ENCODE data around the gene TMEM80. TPM values are rescaled to one million over a fixed set of nuclear protein-coding genes. Genes with fewer than 3 reads are reported as not detected.

Gene TMEM80
- total and polyA plus RNA-seq, 10 donors = 18.7 to 37.6 (median 28.5) TPM

DNA sequence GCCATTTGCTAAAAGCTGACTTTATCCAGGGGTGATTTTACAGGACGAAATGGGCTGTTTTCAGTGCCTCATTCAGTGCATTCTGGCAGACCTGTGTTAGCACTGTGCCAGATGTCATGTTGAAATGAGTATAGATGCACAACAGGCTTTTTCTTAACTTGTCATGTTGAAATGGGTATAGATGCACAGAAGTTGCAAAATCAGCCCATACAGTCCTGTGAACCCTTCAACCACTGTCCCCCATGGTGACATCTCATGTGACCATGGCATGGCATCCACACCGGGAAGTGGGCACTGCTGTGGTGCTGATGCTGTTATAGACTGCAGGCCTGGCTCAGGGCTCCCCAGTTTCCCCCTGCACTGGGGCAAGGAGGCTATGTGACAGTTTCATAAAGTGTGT is 54.1 kb downstream of the TMEM80 start:
- H3K27me3 ChIP-seq (replicated peaks in 1 of 7) = no peaks in the 10 kb centered on the region
- WGBS, 5 donors = 10 to 77% (median 56%) methylated on average over 1 to 2 of the region's 2 CpGs
- H3K9me3 ChIP-seq = no peaks in the 10 kb centered on the region
- H3K27ac ChIP-seq = peak overlapping the region in 6 of 8 donors; percentile 86 to 99 (median 92)
- intact Hi-C loops (cut with DNase I; ENCODE audit: low total_unique reads) = no loop called here
- H3K4me1 ChIP-seq = peaks cover 21 to 91% (median 49%) of the 10 kb centered on the region in 6 donors
- H3K36me3 ChIP-seq = peaks cover 0 to 44% (median 7%) of the 10 kb centered on the region in 6 donors
- TF ChIP-seq POLR2AphosphoS5 (IDR thresholded peaks at IDR 0.05) (peak in 1 of 3 donors; percentile 29), POLR2A (IDR thresholded peaks at IDR 0.05) (no peak)
- TF ChIP-seq, protein P1, sequence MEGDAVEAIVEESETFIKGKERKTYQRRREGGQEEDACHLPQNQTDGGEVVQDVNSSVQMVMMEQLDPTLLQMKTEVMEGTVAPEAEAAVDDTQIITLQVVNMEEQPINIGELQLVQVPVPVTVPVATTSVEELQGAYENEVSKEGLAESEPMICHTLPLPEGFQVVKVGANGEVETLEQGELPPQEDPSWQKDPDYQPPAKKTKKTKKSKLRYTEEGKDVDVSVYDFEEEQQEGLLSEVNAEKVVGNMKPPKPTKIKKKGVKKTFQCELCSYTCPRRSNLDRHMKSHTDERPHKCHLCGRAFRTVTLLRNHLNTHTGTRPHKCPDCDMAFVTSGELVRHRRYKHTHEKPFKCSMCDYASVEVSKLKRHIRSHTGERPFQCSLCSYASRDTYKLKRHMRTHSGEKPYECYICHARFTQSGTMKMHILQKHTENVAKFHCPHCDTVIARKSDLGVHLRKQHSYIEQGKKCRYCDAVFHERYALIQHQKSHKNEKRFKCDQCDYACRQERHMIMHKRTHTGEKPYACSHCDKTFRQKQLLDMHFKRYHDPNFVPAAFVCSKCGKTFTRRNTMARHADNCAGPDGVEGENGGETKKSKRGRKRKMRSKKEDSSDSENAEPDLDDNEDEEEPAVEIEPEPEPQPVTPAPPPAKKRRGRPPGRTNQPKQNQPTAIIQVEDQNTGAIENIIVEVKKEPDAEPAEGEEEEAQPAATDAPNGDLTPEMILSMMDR (IDR thresholded peaks at IDR 0.05 in 8 of 11, conservative IDR thresholded peaks at IDR 0.05 in 3 of 11) = no peak
- H3K4me3 ChIP-seq = peak overlapping the region in 3 of 8 donors; percentile 96 to 97 (median 96)
- DNase-seq = no peak

Other genes with a start within 250 kb of the TMEM80 start
- 10 to 100 TPM; 24.6 to 40.7 (median 29.4) TPM for gene PTDSS2, start 245.5 kb upstream of the TMEM80 start, total RNA-seq
- gene PTDSS2, start 245.5 kb upstream of the TMEM80 start, polyA plus RNA-seq = 10 to 100 TPM; 11.0 to 26.6 (median 14.9) TPM
- 100 to 1,000 TPM; 133 to 159 (median 147) TPM for gene RNH1, start 188.6 kb upstream of the TMEM80 start, total RNA-seq
- gene RNH1, start 188.6 kb upstream of the TMEM80 start, polyA plus RNA-seq = 100 to 1,000 TPM in 1 of 3 donors, 10 to 100 TPM in 2; 72.8 to 143 (median 83.8) TPM
- gene HRAS, start 160.2 kb upstream of the TMEM80 start, total RNA-seq = 10 to 100 TPM; 16.6 to 33.6 (median 30.3) TPM
- 10 to 100 TPM; 70.0 to 90.9 (median 90.7) TPM for gene HRAS, start 160.2 kb upstream of the TMEM80 start, polyA plus RNA-seq
- 1 to 10 TPM; 1.0 to 3.3 (median 2.2) TPM for gene LRRC56, start 158.3 kb upstream of the TMEM80 start, total RNA-seq
- gene LRRC56, start 158.3 kb upstream of the TMEM80 start, polyA plus RNA-seq = 1 to 10 TPM; 2.2 to 4.6 (median 4.1) TPM
- gene LMNTD2, start 135.1 kb upstream of the TMEM80 start, total RNA-seq = 10 to 100 TPM in 1 of 7 donors, 1 to 10 TPM in 6; 3.9 to 10.1 (median 6.3) TPM
- gene LMNTD2, start 135.1 kb upstream of the TMEM80 start, polyA plus RNA-seq = 1 to 10 TPM; 5.0 to 8.3 (median 5.1) TPM
- gene RASSF7, start 134.8 kb upstream of the TMEM80 start, total RNA-seq = 10 to 100 TPM in 6 of 7 donors, 1 to 10 TPM in 1; 8.3 to 39.6 (median 20.4) TPM
- gene RASSF7, start 134.8 kb upstream of the TMEM80 start, polyA plus RNA-seq = 10 to 100 TPM; 29.7 to 34.5 (median 30.7) TPM
- 10 to 100 TPM; 24.2 to 41.5 (median 33.2) TPM for gene PHRF1, start 119.3 kb upstream of the TMEM80 start, total RNA-seq
- 10 to 100 TPM in 1 of 3 donors, 1 to 10 TPM in 2; 7.3 to 27.6 (median 8.4) TPM for gene PHRF1, start 119.3 kb upstream of the TMEM80 start, polyA plus RNA-seq
- 10 to 100 TPM; 53.0 to 88.8 (median 85.3) TPM for gene IRF7, start 79.9 kb upstream of the TMEM80 start, total RNA-seq
- gene IRF7, start 79.9 kb upstream of the TMEM80 start, polyA plus RNA-seq = 10 to 100 TPM; 52.3 to 99.1 (median 73.9) TPM
- gene CDHR5, start 70.9 kb upstream of the TMEM80 start, total RNA-seq = not detected
- under 1 TPM; 0.02 to 0.16 (median 0.03) TPM for gene CDHR5, start 70.9 kb upstream of the TMEM80 start, polyA plus RNA-seq
- gene SCT, start 68.6 kb upstream of the TMEM80 start, total RNA-seq = 1 to 10 TPM in 4 of 7 donors, not detected in 3; 1.2 to 3.8 (median 2.8) TPM
- gene SCT, start 68.6 kb upstream of the TMEM80 start, polyA plus RNA-seq = 1 to 10 TPM; 1.1 to 1.7 (median 1.5) TPM
- gene DRD4, start 58.5 kb upstream of the TMEM80 start, total RNA-seq = under 1 TPM in 4 of 7 donors, not detected in 3; 0.44 to 0.86 (median 0.60) TPM
- gene DRD4, start 58.5 kb upstream of the TMEM80 start, polyA plus RNA-seq = under 1 TPM; 0.12 to 0.43 (median 0.26) TPM
- 10 to 100 TPM; 28.3 to 44.9 (median 31.7) TPM for gene DEAF1, start 594 bp upstream of the TMEM80 start, total RNA-seq
- gene DEAF1, start 594 bp upstream of the TMEM80 start, polyA plus RNA-seq = 10 to 100 TPM; 21.8 to 31.4 (median 25.1) TPM
- 10 to 100 TPM in 1 of 7 donors, 1 to 10 TPM in 6; 4.2 to 14.7 (median 7.0) TPM for gene EPS8L2, start 10.4 kb downstream of the TMEM80 start, total RNA-seq
- gene EPS8L2, start 10.4 kb downstream of the TMEM80 start, polyA plus RNA-seq = 10 to 100 TPM in 1 of 3 donors, 1 to 10 TPM in 2; 7.3 to 11.6 (median 8.5) TPM
- 100 to 1,000 TPM; 160 to 292 (median 229) TPM for gene TALDO1, start 51.6 kb downstream of the TMEM80 start, total RNA-seq
- gene TALDO1, start 51.6 kb downstream of the TMEM80 start, polyA plus RNA-seq = 100 to 1,000 TPM; 108 to 177 (median 125) TPM
- 10 to 100 TPM; 26.0 to 56.4 (median 50.9) TPM for gene GATD1, start 81.7 kb downstream of the TMEM80 start, total RNA-seq
- gene GATD1, start 81.7 kb downstream of the TMEM80 start, polyA plus RNA-seq = 10 to 100 TPM; 13.9 to 44.5 (median 17.4) TPM
- gene CEND1, start 94.3 kb downstream of the TMEM80 start, total RNA-seq = under 1 TPM in 1 of 7 donors, not detected in 6; 0.42 TPM
- under 1 TPM in 2 of 3 donors, not detected in 1; 0.29 to 0.42 TPM for gene CEND1, start 94.3 kb downstream of the TMEM80 start, polyA plus RNA-seq
- 10 to 100 TPM in 6 of 7 donors, 1 to 10 TPM in 1; 8.9 to 23.2 (median 14.5) TPM for gene SLC25A22, start 102.5 kb downstream of the TMEM80 start, total RNA-seq
- 10 to 100 TPM in 1 of 3 donors, 1 to 10 TPM in 2; 6.3 to 14.5 (median 8.5) TPM for gene SLC25A22, start 102.5 kb downstream of the TMEM80 start, polyA plus RNA-seq
- gene PIDD1, start 109.4 kb downstream of the TMEM80 start, total RNA-seq = 10 to 100 TPM; 18.1 to 26.4 (median 19.3) TPM
- 10 to 100 TPM; 16.8 to 42.7 (median 32.8) TPM for gene PIDD1, start 109.4 kb downstream of the TMEM80 start, polyA plus RNA-seq
- gene RPLP2, start 114.2 kb downstream of the TMEM80 start, total RNA-seq = 1,000 to 10,000 TPM in 4 of 7 donors, 100 to 1,000 TPM in 3; 514 to 2,829 (median 2,309) TPM
- gene RPLP2, start 114.2 kb downstream of the TMEM80 start, polyA plus RNA-seq = 1,000 to 10,000 TPM; 3,174 to 3,944 (median 3,784) TPM
- gene PNPLA2, start 123.1 kb downstream of the TMEM80 start, total RNA-seq = 100 to 1,000 TPM in 5 of 7 donors, 10 to 100 TPM in 2; 65.8 to 131 (median 113) TPM
- 100 to 1,000 TPM in 1 of 3 donors, 10 to 100 TPM in 2; 46.3 to 103 (median 75.0) TPM for gene PNPLA2, start 123.1 kb downstream of the TMEM80 start, polyA plus RNA-seq
- gene CRACR2B, start 132.1 kb downstream of the TMEM80 start, total RNA-seq = 10 to 100 TPM; 10.2 to 28.0 (median 15.3) TPM
- gene CRACR2B, start 132.1 kb downstream of the TMEM80 start, polyA plus RNA-seq = 10 to 100 TPM in 2 of 3 donors, 1 to 10 TPM in 1; 6.1 to 34.1 (median 12.6) TPM
- gene CD151, start 137.1 kb downstream of the TMEM80 start, total RNA-seq = 100 to 1,000 TPM in 3 of 7 donors, 10 to 100 TPM in 4; 69.7 to 142 (median 80.1) TPM
- gene CD151, start 137.1 kb downstream of the TMEM80 start, polyA plus RNA-seq = 100 to 1,000 TPM in 1 of 3 donors, 10 to 100 TPM in 2; 38.0 to 111 (median 82.8) TPM
- gene POLR2L, start 146.7 kb downstream of the TMEM80 start, total RNA-seq = 10 to 100 TPM; 24.6 to 95.3 (median 62.5) TPM
- gene POLR2L, start 146.7 kb downstream of the TMEM80 start, polyA plus RNA-seq = 100 to 1,000 TPM in 1 of 3 donors, 10 to 100 TPM in 2; 55.2 to 131 (median 94.0) TPM
- gene TSPAN4, start 147.0 kb downstream of the TMEM80 start, total RNA-seq = 100 to 1,000 TPM in 5 of 7 donors, 10 to 100 TPM in 2; 91.3 to 140 (median 122) TPM
- 10 to 100 TPM; 32.1 to 67.4 (median 52.1) TPM for gene TSPAN4, start 147.0 kb downstream of the TMEM80 start, polyA plus RNA-seq
- gene CHID1, start 215.0 kb downstream of the TMEM80 start, total RNA-seq = 100 to 1,000 TPM in 6 of 7 donors, 10 to 100 TPM in 1; 82.2 to 218 (median 121) TPM
- gene CHID1, start 215.0 kb downstream of the TMEM80 start, polyA plus RNA-seq = 10 to 100 TPM; 37.2 to 63.2 (median 39.3) TPM
- 100 to 1,000 TPM; 139 to 321 (median 170) TPM for gene AP2A2, start 230.1 kb downstream of the TMEM80 start, total RNA-seq
- gene AP2A2, start 230.1 kb downstream of the TMEM80 start, polyA plus RNA-seq = 100 to 1,000 TPM in 1 of 3 donors, 10 to 100 TPM in 2; 32.7 to 102 (median 34.1) TPM